Brain microvascular endothelial cell (primary cell): ENCODE measurements around the gene NOTCH1.

Source experiments
- DNase-seq: peaks from one replicate; pipeline ENCODE4 v3.0.0-alpha.2; 2020
- H3K27ac ChIP-seq: fragments of 250-450 bp; sonication (Bioruptor Pico); 2 replicates; pipeline ENCODE4 v1.5.1; 2020; ENCODE audit warnings: mild to moderate bottlenecking, moderate library complexity
- H3K27me3 ChIP-seq: fragments of 250-450 bp; sonication (Bioruptor Pico); replicated peaks from 2 replicates; pipeline ENCODE4 v1.5.1; 2020; ENCODE audit warnings: mild to moderate bottlenecking
- H3K36me3 ChIP-seq: fragments of 250-450 bp; sonication (Bioruptor Pico); replicated peaks from 2 replicates; pipeline ENCODE4 v1.5.1; 2020; ENCODE audit warnings: mild to moderate bottlenecking
- H3K4me3 ChIP-seq: 2 replicates; pipeline ENCODE4 v1.5.1; 2011; ENCODE audit warnings: low read depth, mild to moderate bottlenecking, control low read depth, low read length, moderate library complexity
- CTCF ChIP-seq: IDR thresholded peaks from 2 replicates; pipeline ENCODE4 v1.5.1; 2011; ENCODE audit warnings: low read depth, mild to moderate bottlenecking, moderate library complexity, low read length, control low read depth, inconsistent platforms; ENCODE audit errors: missing control alignments
- in situ Hi-C: cut with HindIII; loops from 2 replicates; pipeline ENCODE4 v1.10.0; 2017; ENCODE audit warnings: low sequenced_read_pairs, low pct_ligation_motif_present

The NOTCH1 gene

GRCh38 chr9:136487672-136488071, 58.2 kb downstream of the NOTCH1 start:
- no peaks in the 10 kb centered on the region for H3K27me3 ChIP-seq
- in situ Hi-C loops: loop anchor here (5.0 to 10.0 kb wide), 2 partner anchors 57 to 155 kb away; partner anchors contain the start of gene NOTCH1
- peaks cover 1% of the 10 kb centered on the region for H3K36me3 ChIP-seq
- H3K4me3 ChIP-seq: no peak overlapping the region
- no peak for TF ChIP-seq CTCF
- no peak overlapping the region for H3K27ac ChIP-seq
- no peak for DNase-seq

GRCh38 chr9:136486823-136487620, 58.8 kb downstream of the NOTCH1 start:
- no peak overlapping the region for H3K27ac ChIP-seq

GRCh38 chr9:136486131-136486530, 59.7 kb downstream of the NOTCH1 start:
- in situ Hi-C loops: loop anchor here (5.0 to 10.0 kb wide), 2 partner anchors 59 to 156 kb away; partner anchors contain the start of gene NOTCH1
- H3K27ac ChIP-seq: no peak overlapping the region
- no peaks in the 10 kb centered on the region for H3K27me3 ChIP-seq
- TF ChIP-seq CTCF: no peak
- H3K4me3 ChIP-seq: no peak overlapping the region
- H3K36me3 ChIP-seq: peaks cover 4% of the 10 kb centered on the region
- no peak for DNase-seq

More at GRCh38 chr9:136486823-136487620, 58.8 kb downstream of the NOTCH1 start:
- H3K27me3 ChIP-seq: no peaks in the 10 kb centered on the region
- no peak for TF ChIP-seq CTCF
- DNase-seq: no peak
- H3K4me3 ChIP-seq: no peak overlapping the region
- in situ Hi-C loops: loop anchor here (5.0 to 10.0 kb wide), 2 partner anchors 58 to 155 kb away; partner anchors contain the start of gene NOTCH1
- peaks cover 4% of the 10 kb centered on the region for H3K36me3 ChIP-seq

GRCh38 chr9:136485049-136486045, 60.5 kb downstream of the NOTCH1 start:
- Histone ChIP-seq H3K4me3 (no peak overlapping the region), H3K27ac (no peak overlapping the region), H3K27me3 (no peaks in the 10 kb centered on the region), H3K36me3 (peaks cover 4% of the 10 kb centered on the region)
- TF ChIP-seq CTCF: peak; percentile 91
- in situ Hi-C loops: loop anchor here (5.0 to 10.0 kb wide), 2 partner anchors 59 to 157 kb away; partner anchors contain the start of gene NOTCH1
- peak; percentile 74 for DNase-seq

- DNase-seq: no peak
- Histone ChIP-seq H3K36me3 (peaks cover 4% of the 10 kb centered on the region), H3K27ac (peak overlapping the region; percentile 85), H3K27me3 (no peaks in the 10 kb centered on the region), H3K4me3 (peak overlapping the region; percentile 59)
- in situ Hi-C loops: loop anchor here (5.0 to 10.0 kb wide), 2 partner anchors 60 to 158 kb away; partner anchors contain the start of gene NOTCH1
- TF ChIP-seq CTCF: no peak
Measured at GRCh38 chr9:136484153-136485048, 61.4 kb downstream of the NOTCH1 start.
